Neural cell (in vitro differentiated cells): ENCODE measurements around the gene FOXO6.

Source experiments
- EZH2 ChIP-seq: fragments of 200-600, 300-800 bp; shearing (Covaris generic), sonication (generic); IDR thresholded peaks from 2 replicates; pipeline ENCODE4 v1.6.1; 2014; ENCODE audit warnings: antibody characterized with exemption, low read length, borderline replicate concordance, mild to moderate bottlenecking; ENCODE audit not compliant: insufficient read depth, poor library complexity, severe bottlenecking
- MXI1 ChIP-seq: fragments of 450-650 bp; conservative IDR thresholded peaks from 2 replicates; pipeline ENCODE4 v1.6.1; 2014; ENCODE audit warnings: antibody characterized with exemption, mild to moderate bottlenecking; ENCODE audit not compliant: poor library complexity, severe bottlenecking
- RAD21 ChIP-seq: fragments of 450-650 bp; conservative IDR thresholded peaks from 2 replicates; pipeline ENCODE4 v1.6.1; 2014; ENCODE audit warnings: antibody characterized with exemption, mild to moderate bottlenecking, moderate library complexity
- TF ChIP-seq, protein P1 (sequence below): fragments of 450-650 bp; IDR thresholded peaks from 2 replicates; pipeline ENCODE4 v1.5.1; 2014; ENCODE audit warnings: antibody characterized with exemption, mild to moderate bottlenecking, moderate library complexity; ENCODE audit not compliant: poor library complexity, severe bottlenecking

DNA sequence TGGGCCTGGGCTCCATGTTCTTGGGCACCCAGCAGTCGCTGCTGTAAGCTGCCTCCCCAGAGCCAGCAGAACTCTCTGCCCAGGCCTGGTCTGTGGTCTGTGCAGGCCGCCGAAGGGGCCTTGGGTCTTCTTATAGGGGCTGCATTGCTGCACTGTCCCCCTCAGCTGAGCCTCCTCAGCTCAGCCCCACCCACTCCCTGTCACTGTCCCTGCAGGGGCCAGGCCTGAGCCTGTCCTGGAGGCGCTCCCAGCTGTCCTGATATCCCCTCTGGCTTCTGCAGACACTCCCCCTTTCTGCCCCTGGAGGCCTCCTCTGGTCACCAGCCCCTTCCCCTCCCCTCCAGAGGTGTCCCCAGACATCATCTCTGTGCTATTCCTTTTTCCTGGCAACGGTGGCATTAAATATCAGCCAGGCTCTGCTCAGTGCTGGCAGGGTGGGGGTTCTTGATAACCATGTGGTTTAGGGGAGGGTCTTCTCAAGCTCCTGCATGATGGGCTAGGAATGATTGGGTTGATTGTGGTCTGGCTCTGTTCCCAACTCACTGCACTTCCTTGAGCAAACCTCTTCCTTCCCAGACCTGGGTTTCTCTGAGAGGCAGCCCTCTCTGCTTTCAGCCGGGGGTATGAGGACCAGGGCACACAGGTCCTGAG lies 3.7 kb upstream of the FOXO6 start:
- TF ChIP-seq, protein P1, sequence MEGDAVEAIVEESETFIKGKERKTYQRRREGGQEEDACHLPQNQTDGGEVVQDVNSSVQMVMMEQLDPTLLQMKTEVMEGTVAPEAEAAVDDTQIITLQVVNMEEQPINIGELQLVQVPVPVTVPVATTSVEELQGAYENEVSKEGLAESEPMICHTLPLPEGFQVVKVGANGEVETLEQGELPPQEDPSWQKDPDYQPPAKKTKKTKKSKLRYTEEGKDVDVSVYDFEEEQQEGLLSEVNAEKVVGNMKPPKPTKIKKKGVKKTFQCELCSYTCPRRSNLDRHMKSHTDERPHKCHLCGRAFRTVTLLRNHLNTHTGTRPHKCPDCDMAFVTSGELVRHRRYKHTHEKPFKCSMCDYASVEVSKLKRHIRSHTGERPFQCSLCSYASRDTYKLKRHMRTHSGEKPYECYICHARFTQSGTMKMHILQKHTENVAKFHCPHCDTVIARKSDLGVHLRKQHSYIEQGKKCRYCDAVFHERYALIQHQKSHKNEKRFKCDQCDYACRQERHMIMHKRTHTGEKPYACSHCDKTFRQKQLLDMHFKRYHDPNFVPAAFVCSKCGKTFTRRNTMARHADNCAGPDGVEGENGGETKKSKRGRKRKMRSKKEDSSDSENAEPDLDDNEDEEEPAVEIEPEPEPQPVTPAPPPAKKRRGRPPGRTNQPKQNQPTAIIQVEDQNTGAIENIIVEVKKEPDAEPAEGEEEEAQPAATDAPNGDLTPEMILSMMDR: no peak
- TF ChIP-seq MXI1: no peak
- TF ChIP-seq EZH2: no peak
- TF ChIP-seq RAD21: no peak
